GM12875 (cell line): ENCODE measurements around the gene HERC4.
"Not testable (repeated sequence)": the region's sequence is repeated elsewhere in the genome, so short reads cannot be mapped to it uniquely, and the experiment has no call there.

Experiments
- H3K4me3 ChIP-seq: one replicate; pipeline ENCODE4 v1.5.1; 2011; ENCODE audit warnings: low read depth, low read length, control low read depth
- TF ChIP-seq, protein P1 (sequence below): IDR thresholded peaks from 2 replicates; pipeline ENCODE4 v1.5.1; 2011; ENCODE audit warnings: low read depth, mild to moderate bottlenecking, control low read depth, inconsistent platforms, low read length, moderate library complexity, borderline replicate concordance; ENCODE audit not compliant: insufficient read depth

The HERC4 gene

DNA sequence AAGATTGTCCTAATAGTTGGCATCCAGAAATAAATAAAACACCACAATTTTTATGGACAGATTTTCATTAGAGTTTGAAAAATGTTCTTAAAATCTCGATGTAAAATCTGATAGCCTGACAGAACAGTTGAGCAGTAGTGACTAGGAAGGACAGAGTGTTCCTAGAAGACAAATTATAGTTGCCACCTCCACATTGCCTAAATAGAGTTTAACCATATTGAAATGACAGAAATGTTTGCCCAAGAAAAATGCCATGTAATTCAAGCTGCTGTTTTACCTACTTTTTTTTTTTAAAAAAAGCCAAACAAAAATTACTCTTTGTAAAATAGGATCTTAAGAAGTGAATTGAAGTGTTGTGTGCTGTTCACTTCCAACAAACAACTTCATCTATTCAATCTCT, 8.9 kb upstream of the HERC4 start:
- TF ChIP-seq, protein P1, sequence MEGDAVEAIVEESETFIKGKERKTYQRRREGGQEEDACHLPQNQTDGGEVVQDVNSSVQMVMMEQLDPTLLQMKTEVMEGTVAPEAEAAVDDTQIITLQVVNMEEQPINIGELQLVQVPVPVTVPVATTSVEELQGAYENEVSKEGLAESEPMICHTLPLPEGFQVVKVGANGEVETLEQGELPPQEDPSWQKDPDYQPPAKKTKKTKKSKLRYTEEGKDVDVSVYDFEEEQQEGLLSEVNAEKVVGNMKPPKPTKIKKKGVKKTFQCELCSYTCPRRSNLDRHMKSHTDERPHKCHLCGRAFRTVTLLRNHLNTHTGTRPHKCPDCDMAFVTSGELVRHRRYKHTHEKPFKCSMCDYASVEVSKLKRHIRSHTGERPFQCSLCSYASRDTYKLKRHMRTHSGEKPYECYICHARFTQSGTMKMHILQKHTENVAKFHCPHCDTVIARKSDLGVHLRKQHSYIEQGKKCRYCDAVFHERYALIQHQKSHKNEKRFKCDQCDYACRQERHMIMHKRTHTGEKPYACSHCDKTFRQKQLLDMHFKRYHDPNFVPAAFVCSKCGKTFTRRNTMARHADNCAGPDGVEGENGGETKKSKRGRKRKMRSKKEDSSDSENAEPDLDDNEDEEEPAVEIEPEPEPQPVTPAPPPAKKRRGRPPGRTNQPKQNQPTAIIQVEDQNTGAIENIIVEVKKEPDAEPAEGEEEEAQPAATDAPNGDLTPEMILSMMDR: no peak
- no peak overlapping the region for H3K4me3 ChIP-seq

- TF ChIP-seq, protein P1: no peak
- H3K4me3 ChIP-seq: no peak overlapping the region
Observed at GRCh38 chr10:68082872-68083271, 7.8 kb upstream of the HERC4 start.

- H3K4me3 ChIP-seq: no peak overlapping the region
- TF ChIP-seq, protein P1: no peak
Observed at GRCh38 chr10:68081916-68082315, 6.8 kb upstream of the HERC4 start.

DNA sequence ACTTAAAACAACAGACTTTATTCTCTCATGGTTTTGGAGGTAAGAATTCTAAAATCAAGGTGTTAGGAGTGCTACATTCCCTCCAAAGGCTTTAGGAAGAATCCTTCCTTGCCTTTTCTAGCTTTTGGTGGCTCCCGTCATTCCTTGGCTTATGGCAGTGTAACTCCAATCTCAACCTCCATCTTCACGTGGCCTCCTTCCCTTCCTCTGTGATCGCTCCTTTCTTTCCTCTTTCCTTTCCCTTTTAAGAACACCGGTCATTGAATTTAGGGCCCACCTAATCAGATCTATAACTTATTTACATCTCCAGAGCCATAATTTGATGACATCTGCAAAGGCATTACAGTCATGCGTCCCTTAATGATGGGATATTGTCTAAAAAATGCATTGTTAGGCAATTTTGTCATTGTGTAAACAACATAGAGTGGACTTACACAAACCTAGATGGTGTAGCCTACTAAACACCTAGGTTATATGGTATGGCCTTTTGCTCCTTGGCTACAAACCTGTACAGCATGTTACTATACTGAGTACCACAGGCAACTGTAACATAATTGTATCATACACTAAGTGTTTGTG, 5.9 kb upstream of the HERC4 start:
- TF ChIP-seq, protein P1: no peak
- no peak overlapping the region for H3K4me3 ChIP-seq

DNA sequence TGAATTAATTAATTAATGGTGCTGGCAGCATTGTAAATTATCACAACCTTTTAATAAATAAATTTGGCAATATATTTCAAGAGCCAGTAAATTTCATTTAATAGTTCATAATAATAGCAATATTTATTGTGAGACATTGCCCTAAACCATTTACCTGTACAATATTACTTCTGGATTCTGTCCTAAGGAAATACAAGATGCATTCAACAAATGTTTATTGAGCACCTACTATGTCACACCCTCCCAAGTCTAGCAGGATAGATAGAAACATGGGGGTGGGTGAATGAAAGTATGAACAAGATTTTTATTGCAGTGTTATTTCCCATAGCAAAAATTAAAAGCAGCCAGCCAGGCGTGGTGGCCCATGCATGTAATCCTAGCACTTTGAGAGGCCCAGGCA, 4.4 kb upstream of the HERC4 start:
- TF ChIP-seq, protein P1: no peak
- no peak overlapping the region for H3K4me3 ChIP-seq

DNA sequence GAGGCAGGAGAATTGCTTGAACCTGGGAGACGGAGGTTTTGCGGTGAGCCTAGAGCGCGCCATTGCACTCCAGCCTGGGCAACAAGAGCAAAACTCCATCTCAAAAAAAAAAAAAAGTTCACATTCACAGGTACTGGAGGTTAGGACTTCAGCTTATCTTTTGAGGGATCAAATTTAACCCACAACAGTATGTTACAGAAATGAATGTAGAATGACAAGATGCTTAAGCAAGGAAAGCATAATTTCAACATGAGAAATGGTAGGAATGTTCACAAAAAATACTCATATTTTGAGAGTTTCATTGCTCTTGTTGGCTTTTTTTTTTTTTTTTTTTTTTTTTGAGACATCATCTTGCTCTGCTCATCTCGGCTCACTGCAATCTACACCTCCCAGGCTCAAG, 1.9 kb upstream of the HERC4 start:
- H3K4me3 ChIP-seq: no peak overlapping the region
- TF ChIP-seq, protein P1: no peak

DNA sequence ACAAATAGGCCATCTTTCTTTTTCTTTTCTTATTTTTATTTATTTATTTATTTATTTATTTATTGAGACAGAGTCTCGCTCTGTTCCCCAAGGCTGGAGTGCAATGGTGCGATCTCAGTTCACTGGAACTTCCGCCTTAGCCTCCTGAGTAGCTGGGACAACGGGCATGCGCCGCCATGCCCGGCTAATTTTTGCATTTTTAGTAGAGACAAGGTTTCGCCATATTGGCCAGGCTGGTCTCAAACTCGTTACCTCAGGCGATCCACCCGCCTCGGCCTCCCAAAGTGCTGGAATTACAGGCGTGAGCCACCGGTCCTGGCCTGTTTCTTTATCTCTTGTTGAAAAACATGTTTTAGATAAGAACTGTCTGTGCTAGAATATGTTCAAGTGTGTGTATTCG, 998 bp upstream of the HERC4 start:
- not testable (repeated sequence) for H3K4me3 ChIP-seq

DNA sequence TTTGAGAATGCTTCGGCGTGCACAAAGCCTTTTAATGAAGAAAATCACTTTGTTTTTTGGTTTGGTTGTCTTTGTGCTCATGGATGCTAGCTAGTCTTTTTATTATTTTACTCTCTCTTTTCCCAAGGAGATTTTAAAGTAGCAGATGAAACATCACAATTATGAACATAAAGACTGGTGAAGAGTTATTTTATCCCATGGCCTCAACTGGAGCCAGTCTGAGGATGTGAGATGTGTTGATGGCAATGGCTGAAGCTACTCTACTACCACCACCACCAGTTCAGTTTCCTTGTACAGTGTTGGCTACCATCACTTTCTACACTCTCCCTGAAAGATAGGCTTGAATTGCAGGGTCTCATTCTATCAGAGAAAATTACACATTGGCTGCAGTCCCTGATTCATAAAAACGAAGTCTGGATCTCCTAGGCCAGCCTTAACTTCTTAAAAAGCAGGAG, 494 bp upstream of the HERC4 start:
- H3K4me3 ChIP-seq: peak overlapping the region; percentile 29
- TF ChIP-seq, protein P1: no peak
